NOMO-1 (cell line): ENCODE data around the gene C19orf25.
"Not testable (repeated sequence)": the region's sequence is repeated elsewhere in the genome, so short reads cannot be mapped to it uniquely, and the experiment has no call there.

Source experiments
- DNase-seq, 2 experiments: peaks; one replicate each; lab custom pipeline; 2025; ENCODE audit not compliant: unreplicated experiment in 2 of 2; lab: John Stamatoyannopoulos, UW

The C19orf25 gene

GRCh38 chr19:1512671-1513498 lies 33.9 kb upstream of the C19orf25 start, which contains the start of gene ADAMTSL5:
Gene ADAMTSL5, minus strand, starts transcription at chr19:1513019. Its CDS starts 2,076 bp downstream, at chr19:1510943.
- DNase-seq, result peak; percentile 50 to 80

- no peak for DNase-seq
Measured at GRCh38 chr19:1511318-1512317, 32.6 kb upstream of the C19orf25 start.

- no peak for DNase-seq
Measured at GRCh38 chr19:1510807-1511206, 31.8 kb upstream of the C19orf25 start.

- no peak for DNase-seq
Measured at GRCh38 chr19:1510442-1510806, 31.4 kb upstream of the C19orf25 start.

- DNase-seq, result no peak
Measured at GRCh38 chr19:1509602-1510441, 30.8 kb upstream of the C19orf25 start.

- no peak for DNase-seq
Measured at GRCh38 chr19:1508507-1508856, 29.5 kb upstream of the C19orf25 start.

GRCh38 chr19:1507763-1508506 lies 28.9 kb upstream of the C19orf25 start:
- peak; percentile 88 to 90 for DNase-seq

- DNase-seq, result no peak
Measured at GRCh38 chr19:1507192-1507660, 28.2 kb upstream of the C19orf25 start.

- no peak for DNase-seq
Measured at GRCh38 chr19:1505991-1506881, 27.2 kb upstream of the C19orf25 start.

- no peak for DNase-seq
Measured at GRCh38 chr19:1505012-1505411, 26.0 kb upstream of the C19orf25 start.

GRCh38 chr19:1503925-1504773 lies 25.1 kb upstream of the C19orf25 start:
- no peak for DNase-seq

GRCh38 chr19:1503089-1503924 lies 24.3 kb upstream of the C19orf25 start:
- peak; percentile 51 to 54 for DNase-seq

GRCh38 chr19:1502433-1503088 lies 23.5 kb upstream of the C19orf25 start:
- DNase-seq, result no peak

GRCh38 chr19:1501200-1501595 lies 22.2 kb upstream of the C19orf25 start:
- no peak for DNase-seq

GRCh38 chr19:1499231-1499630 lies 20.2 kb upstream of the C19orf25 start:
- DNase-seq, result not testable (repeated sequence)

- no peak for DNase-seq
Measured at GRCh38 chr19:1497578-1498235, 18.7 kb upstream of the C19orf25 start.
